A549 (cell line): ENCODE data around the gene CALCA. TPM values are rescaled to one million over a fixed set of nuclear protein-coding genes. Genes with fewer than 3 reads are reported as not detected.

Experiments used
- ATAC-seq, 2 experiments: fragments of 200-7000 bp in 1 of 2; fragments of >200 bp in 1 of 2; cut with Nextera tagmentation in 1 of 2; cut with Tn5 transposase in 1 of 2; 3 replicates each; pipeline versions ENCODE4 v1.8.0 to v1.9.1; 2018 to 2020; ENCODE audit warnings: mild to moderate bottlenecking in 1 of 2, moderate library complexity in 1 of 2
- CTCF ChIA-PET: fragments of 300-600 bp; sonication (Branson Sonifier 250); formaldehyde crosslinking; extraction: SDS; loops from one replicate; lab custom pipeline; 2021; ENCODE audit warnings: antibody characterized with exemption, inconsistent platforms; lab: Yijun Ruan, JAX
- POLR2A ChIA-PET: fragments of 350-600 bp; formaldehyde crosslinking; extraction: SDS; loops from one replicate; lab custom pipeline; 2021; ENCODE audit warnings: antibody characterized with exemption, inconsistent platforms; lab: Yijun Ruan, JAX
- DNase-seq, 2 experiments: peaks; one replicate each; pipeline versions ENCODE4 v3.0.0 to v3.0.0-alpha.2; 2011 to 2016; ENCODE audit warnings: low read depth in 1 of 2, low spot score in 1 of 2
- FAIRE-seq: peaks from 2 replicates; lab custom pipeline; 2011; peaks lifted over from hg19 to GRCh38; lab: Jason Lieb, UNC
- H3K27ac ChIP-seq, 2 experiments: fragments of >200 bp; sonication (Bioruptor Twin); formaldehyde crosslinking; 3 replicates each; pipeline ENCODE4 v1.5.1; 2016 to 2017
- H3K4me1 ChIP-seq: fragments of >200 bp; sonication (Bioruptor Twin); formaldehyde crosslinking; 3 replicates; pipeline ENCODE4 v1.6.1; 2016
- H3K4me2 ChIP-seq: fragments of >200 bp; sonication (Bioruptor Twin); formaldehyde crosslinking; 3 replicates; pipeline ENCODE4 v1.6.1; 2016
- H3K4me3 ChIP-seq: fragments of >200 bp; sonication (Bioruptor Twin); formaldehyde crosslinking; 3 replicates; pipeline ENCODE4 v1.5.1; 2016
- H3K9me3 ChIP-seq: fragments of >200 bp; sonication (Bioruptor Twin); formaldehyde crosslinking; 3 replicates; pipeline ENCODE4 v1.6.1; 2016
- ATOH8 ChIP-seq: fragments of 250-450 bp; sonication (Bioruptor Pico); IDR thresholded peaks from 2 replicates; pipeline ENCODE4 v1.5.0; 2020; ENCODE audit warnings: low read depth, mild to moderate bottlenecking, moderate library complexity
- CHD2 ChIP-seq: fragments of 150-350 bp; IDR thresholded peaks from 2 replicates; pipeline ENCODE4 v1.6.1; 2014; ENCODE audit warnings: low read length; ENCODE audit not compliant: partially characterized antibody
- EP300 ChIP-seq, 2 experiments: fragments of >200 bp; sonication (Bioruptor Twin); formaldehyde crosslinking; IDR thresholded peaks; 2 replicates in 1 of 2; 3 replicates in 1 of 2; pipeline ENCODE4 v1.6.1; 2016 to 2017
- ESRRA ChIP-seq: fragments of 150-350 bp; IDR thresholded peaks from 2 replicates; pipeline ENCODE4 v1.6.1; 2014; ENCODE audit warnings: mild to moderate bottlenecking, low read length, borderline replicate concordance
- FOSL2 ChIP-seq, 2 experiments: fragments of 450-650 bp in 1 of 2; fragments of >200 bp in 1 of 2; sonication (Bioruptor Twin) in 1 of 2; formaldehyde crosslinking; IDR thresholded peaks; 2 replicates each; pipeline versions ENCODE4 v1.5.0 to v1.6.1; 2016 to 2020; ENCODE audit warnings: mild to moderate bottlenecking in 1 of 2, moderate library complexity in 1 of 2
- FOXS1 ChIP-seq: fragments of 250-450 bp; sonication (Bioruptor Pico); IDR thresholded peaks from 2 replicates; pipeline ENCODE4 v1.5.0; 2020; ENCODE audit warnings: mild to moderate bottlenecking, moderate library complexity
- GATA3 ChIP-seq: IDR thresholded peaks from 2 replicates; pipeline ENCODE4 v1.6.1; 2012; ENCODE audit warnings: borderline replicate concordance
- HDAC2 ChIP-seq: fragments of 200-600 bp; sonication (generic); IDR thresholded peaks from 2 replicates; pipeline ENCODE4 v1.6.1; 2016
- HEYL ChIP-seq: fragments of 250-450 bp; sonication (Bioruptor Pico); IDR thresholded peaks from 2 replicates; pipeline ENCODE4 v1.8.0; 2021; ENCODE audit warnings: mild to moderate bottlenecking, moderate library complexity
- HMGXB4 ChIP-seq: fragments of 250-450 bp; sonication (Bioruptor Pico); IDR thresholded peaks from 2 replicates; pipeline ENCODE4 v1.5.0; 2021; ENCODE audit warnings: mild to moderate bottlenecking, moderate library complexity, borderline replicate concordance
- HOXA7 ChIP-seq: fragments of 250-450 bp; sonication (Bioruptor Pico); IDR thresholded peaks from 2 replicates; pipeline ENCODE4 v1.5.0; 2020; ENCODE audit warnings: mild to moderate bottlenecking, moderate library complexity
- JUN ChIP-seq, 2 experiments: fragments of >200 bp; sonication (Bioruptor Twin); formaldehyde crosslinking; IDR thresholded peaks; 2 replicates in 1 of 2; 3 replicates in 1 of 2; pipeline ENCODE4 v1.6.1; 2016 to 2017
- MYC ChIP-seq: IDR thresholded peaks from 2 replicates; pipeline ENCODE4 v1.6.1; 2012; ENCODE audit warnings: mild to moderate bottlenecking, inconsistent platforms, low read length, improper control_type of control experiment, borderline replicate concordance
- NFE2L2 ChIP-seq: fragments of 150-350 bp; conservative IDR thresholded peaks from 2 replicates; pipeline ENCODE4 v1.6.1; 2014; ENCODE audit warnings: low read length
- NPAS2 ChIP-seq: fragments of 250-450 bp; sonication (Bioruptor Pico); IDR thresholded peaks from 2 replicates; pipeline ENCODE4 v1.8.0; 2022; ENCODE audit warnings: mild to moderate bottlenecking, moderate library complexity, borderline replicate concordance
- NR3C1 ChIP-seq: fragments of >200 bp; sonication (Bioruptor Twin); formaldehyde crosslinking; IDR thresholded peaks from 3 replicates; pipeline ENCODE4 v1.6.1; 2017
- PBX3 ChIP-seq: IDR thresholded peaks from 2 replicates; pipeline ENCODE4 v1.6.1; 2012
- POLR2A ChIP-seq: IDR thresholded peaks from 2 replicates; pipeline ENCODE4 v1.6.1; 2012; ENCODE audit warnings: mild to moderate bottlenecking, low read length
- RAD21 ChIP-seq, 2 experiments: fragments of >200 bp in 1 of 2; sonication (Bioruptor Twin) in 1 of 2; formaldehyde crosslinking in 1 of 2; IDR thresholded peaks in 1 of 2; conservative IDR thresholded peaks in 1 of 2; 2 replicates in 1 of 2; 3 replicates in 1 of 2; pipeline ENCODE4 v1.6.1; 2012 to 2018; ENCODE audit warnings: inconsistent platforms in 1 of 2
- REST ChIP-seq: fragments of 200-600 bp; sonication (generic); IDR thresholded peaks from 2 replicates; pipeline ENCODE4 v1.6.1; 2016; ENCODE audit warnings: antibody characterized with exemption, mild to moderate bottlenecking, moderate library complexity
- TFCP2L1 ChIP-seq: fragments of 250-450 bp; sonication (Bioruptor Pico); IDR thresholded peaks from 2 replicates; pipeline ENCODE4 v1.5.0; 2021; ENCODE audit warnings: mild to moderate bottlenecking
- ZNF302 ChIP-seq: fragments of 250-450 bp; sonication (Bioruptor Pico); IDR thresholded peaks from 2 replicates; pipeline ENCODE4 v1.9.0; 2021; ENCODE audit warnings: inconsistent platforms, mild to moderate bottlenecking, moderate library complexity
- ZSCAN20 ChIP-seq: fragments of 250-450 bp; sonication (Bioruptor Pico); IDR thresholded peaks from 2 replicates; pipeline ENCODE4 v1.8.0; 2022; ENCODE audit warnings: mild to moderate bottlenecking, moderate library complexity
- whole genome bisulfite sequencing: methylation state at CpG from one replicate; pipeline ENCODE4 v1.1.6; 2017; ENCODE audit errors: missing lambda C conversion rate; 5-methylcytosine and 5-hydroxymethylcytosine counted together
- polyA plus RNA-seq, 4 experiments: library from polyadenylated mRNA; depleted of rRNA in 3 of 4; stranded (reverse); fragments of >200 nt; fragmentation: RNase III in 1 of 4; extraction: RNeasy Plus Mini Kit Qiagen cat#74134 plus additional on column Dnase treatment in 1 of 4; gene quantifications; 2 replicates in 3 of 4; 3 replicates in 1 of 4; pipeline ENCODE4 v1.2.3, GENCODE V29; 2011 to 2017

Gene CALCA
- polyA plus RNA-seq, 2 of the 4 experiments (the other 2 are of a cell fraction) = not detected

- DNase-seq (no peak), FAIRE-seq (no peak), ATAC-seq (no peak)
- POLR2A ChIA-PET = no interaction called here
- Histone ChIP-seq H3K4me1 (no peaks in the 10 kb centered on the region), H3K27ac (no peak overlapping the region), H3K4me2 (no peak overlapping the region), H3K9me3 (no peaks in the 10 kb centered on the region)
- CTCF ChIA-PET = interaction anchor here (0.9 to 1.0 kb wide), 2 partner anchors 13 to 18 kb away, joined by 3 read pairs; no protein-coding TSS in a partner anchor
- TF ChIP-seq ESRRA = no peak
- TF ChIP-seq FOSL2 (IDR thresholded peaks at IDR 0.05) = no peak
- TF ChIP-seq FOSL2 (CRISPR knock-in tag; IDR thresholded peaks at IDR 0.05) = no peak
- no peak for TF ChIP-seq REST
- TF ChIP-seq RAD21 (conservative IDR thresholded peaks at IDR 0.05 in 1 of 2, IDR thresholded peaks at IDR 0.05 in 1 of 2) = no peak
- no peak for TF ChIP-seq ATOH8 (CRISPR knock-in tag)
- TF ChIP-seq JUN (IDR thresholded peaks at IDR 0.05) = no peak
- no peak for TF ChIP-seq GATA3
- TF ChIP-seq, all 56 proteins: peak for 0
- H3K4me3 ChIP-seq = no peak overlapping the region
- WGBS = 18% methylated on average over 2 of the region's 2 CpGs
Measured at GRCh38 chr11:14956111-14956510, 16.0 kb downstream of the CALCA start.

- no peak for TF ChIP-seq TFCP2L1 (CRISPR knock-in tag)
- TF ChIP-seq HOXA7 (CRISPR knock-in tag) = no peak
- no peak for TF ChIP-seq GATA3
- no peak for TF ChIP-seq CHD2
- no peak for TF ChIP-seq NFE2L2
- no peak for TF ChIP-seq NR3C1
- TF ChIP-seq HDAC2 = no peak
- TF ChIP-seq HEYL = no peak
- TF ChIP-seq FOXS1 (CRISPR knock-in tag) = no peak
- TF ChIP-seq ESRRA = no peak
- no peak for TF ChIP-seq NPAS2 (CRISPR knock-in tag)
- no peak for TF ChIP-seq MYC
- TF ChIP-seq RAD21 (conservative IDR thresholded peaks at IDR 0.05 in 1 of 2, IDR thresholded peaks at IDR 0.05 in 1 of 2) = no peak
- H3K9me3 ChIP-seq = no peaks in the 10 kb centered on the region
- no peak overlapping the region for H3K27ac ChIP-seq
- ChIA-PET CTCF (no interaction called here), POLR2A (no interaction called here)
- no peak for DNase-seq
- no peaks in the 10 kb centered on the region for H3K4me1 ChIP-seq
- H3K4me2 ChIP-seq = no peak overlapping the region
- no peak for ATAC-seq
- FAIRE-seq = no peak
- H3K4me3 ChIP-seq = no peak overlapping the region
Measured at GRCh38 chr11:14954581-14954980, 17.6 kb downstream of the CALCA start.

- FAIRE-seq = no peak
- no peak overlapping the region for H3K4me3 ChIP-seq
- TF ChIP-seq HMGXB4 (CRISPR knock-in tag) (no peak), NR3C1 (no peak), EP300 (IDR thresholded peaks at IDR 0.05) (no peak), PBX3 (no peak), ZSCAN20 (CRISPR knock-in tag) (no peak), ZNF302 (CRISPR knock-in tag) (no peak), POLR2A (no peak)
- TF ChIP-seq, all 56 proteins: peak for 0
- H3K4me1 ChIP-seq = no peaks in the 10 kb centered on the region
- H3K27ac ChIP-seq = no peak overlapping the region
- no peaks in the 10 kb centered on the region for H3K9me3 ChIP-seq
- ChIA-PET POLR2A (no interaction called here), CTCF (interaction anchor here (1.7 kb wide), 2 partner anchors 10 to 47 kb away, joined by 5 to 7 read pairs; no protein-coding TSS in a partner anchor)
- DNase-seq (no peak), ATAC-seq (no peak)
- no peak overlapping the region for H3K4me2 ChIP-seq
Measured at GRCh38 chr11:14953904-14954303, 18.2 kb downstream of the CALCA start.
